Mucosa of gallbladder (tissue), 1 donor: ENCODE data around the gene ZNF879. TPM values are rescaled to one million over a fixed set of nuclear protein-coding genes. Genes with fewer than 3 reads are reported as not detected.
A peak's percentile ranks its signal among the peaks of the same experiment; 100 is the strongest.

Experiments used
- DNase-seq: peaks from one replicate; pipeline ENCODE4 v3.0.0-alpha.2; 2020; ENCODE audit warnings: low spot score
- total RNA-seq: library from RNA; stranded (reverse); gene quantifications from one replicate; pipeline ENCODE4 v1.2.1, GENCODE V29; 2021
- donor health status: DM: no; HTN: no; CAD: no.

ZNF879 gene
- total RNA-seq = 5.1 TPM

- DNase-seq = peak; percentile 96
These were observed at the start of gene ZNF879 for GRCh38 chr5:179023528-179024189. Gene ZNF879, plus strand, starts transcription at chr5:179023804. Its CDS starts 1,201 bp downstream, at chr5:179025005.

- no peak for DNase-seq
These were observed 42.2 kb upstream of the ZNF879 start for GRCh38 chr5:178981381-178981780.

GRCh38 chr5:178982941-178983340 lies 40.7 kb upstream of the ZNF879 start:
- DNase-seq = no peak

- no peak for DNase-seq
These were observed 39.9 kb upstream of the ZNF879 start for GRCh38 chr5:178983728-178984127.

GRCh38 chr5:178984145-178985072 lies 39.2 kb upstream of the ZNF879 start:
- no peak for DNase-seq

GRCh38 chr5:178986326-178986960 lies 37.2 kb upstream of the ZNF879 start:
- no peak for DNase-seq

GRCh38 chr5:178988436-178989220 lies 35.0 kb upstream of the ZNF879 start:
- DNase-seq = no peak

- DNase-seq = no peak
These were observed 34.3 kb upstream of the ZNF879 start for GRCh38 chr5:178989311-178989710.

GRCh38 chr5:178990491-178990890 lies 33.1 kb upstream of the ZNF879 start:
- DNase-seq = no peak

- no peak for DNase-seq
These were observed 32.1 kb upstream of the ZNF879 start for GRCh38 chr5:178991190-178992145.

- DNase-seq = no peak
These were observed 31.2 kb upstream of the ZNF879 start for GRCh38 chr5:178992291-178992895.

GRCh38 chr5:178993236-178993765 lies 30.3 kb upstream of the ZNF879 start:
- no peak for DNase-seq

GRCh38 chr5:178993955-178994579 lies 29.5 kb upstream of the ZNF879 start:
- no peak for DNase-seq

- DNase-seq = no peak
These were observed 28.8 kb upstream of the ZNF879 start, which contains the start of gene GRM6 for GRCh38 chr5:178994580-178995340. Gene GRM6, minus strand, starts transcription at chr5:178995320. Its CDS starts 376 bp downstream, at chr5:178994944.

- no peak for DNase-seq
These were observed 28.3 kb upstream of the ZNF879 start for GRCh38 chr5:178995341-178995690.

- no peak for DNase-seq
These were observed 27.4 kb upstream of the ZNF879 start for GRCh38 chr5:178996156-178996555.

GRCh38 chr5:178997191-178997590 lies 26.4 kb upstream of the ZNF879 start:
- no peak for DNase-seq

- no peak for DNase-seq
These were observed 25.2 kb upstream of the ZNF879 start for GRCh38 chr5:178998441-178998840.

- no peak for DNase-seq
These were observed 17.0 kb upstream of the ZNF879 start for GRCh38 chr5:179006564-179006963.
